ENCODE measurements around the gene HABP2.

Gene HABP2

DNA sequence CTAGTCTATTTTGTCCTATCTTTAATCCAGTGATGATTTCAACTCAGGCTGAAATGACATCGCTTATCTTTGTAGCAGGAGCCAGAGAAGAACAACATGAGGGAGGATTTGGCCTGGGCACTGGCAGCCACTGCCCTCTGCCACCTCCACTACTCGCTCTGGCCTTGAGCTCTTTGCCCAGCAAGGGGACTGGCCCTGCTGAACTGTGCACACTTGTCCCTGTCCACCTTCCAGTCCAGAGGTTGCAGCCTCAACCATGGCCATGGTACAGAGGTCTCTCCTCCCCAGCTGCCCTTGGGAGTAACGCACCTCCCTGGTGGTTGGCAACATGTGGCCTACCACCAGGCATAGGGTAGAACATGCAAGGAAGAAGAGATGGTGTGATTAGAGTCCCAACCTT is 8.4 kb downstream of the HABP2 start (continued):
- no peak for TF ChIP-seq ZNF664 (tag by site-specific recombination; IDR thresholded peaks at IDR 0.05)

DNA sequence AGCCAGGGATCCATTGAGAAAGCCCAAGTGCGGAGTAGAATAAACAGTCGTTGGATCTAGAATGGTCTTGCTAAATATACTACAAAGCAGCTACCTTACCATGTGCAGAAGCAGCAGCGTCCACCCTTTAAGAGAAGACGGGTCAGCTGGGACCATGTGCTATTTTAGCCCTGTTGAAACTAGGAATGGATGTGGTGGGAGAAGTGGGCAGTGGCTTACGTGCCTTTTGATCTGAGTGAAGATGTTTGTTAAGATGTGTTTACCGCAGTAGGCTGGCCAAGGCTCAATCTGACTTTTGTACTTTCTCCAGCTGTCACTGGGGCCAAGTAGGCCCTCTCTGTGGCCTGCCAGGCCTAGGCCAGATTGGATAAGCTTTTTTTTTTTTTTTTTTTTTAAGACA is 9.2 kb downstream of the HABP2 start:
- H3K27ac ChIP-seq (ENCODE audit: extremely low read depth, low read depth, low read length): no peak overlapping the region
- ChIA-PET POLR2A (interaction anchor here (0.5 to 0.7 kb wide), 4 partner anchors 11 to 396 kb away, joined by 3 to 7 read pairs (median 4); no protein-coding TSS in a partner anchor), CTCF (interaction anchor here (0.7 to 2.4 kb wide), 9 partner anchors 9 to 570 kb away, joined by 3 to 11 read pairs (median 5); partner anchors contain the start of gene HABP2)
- H3K4me1 ChIP-seq (ENCODE audit: control insufficient read depth, insufficient read depth, low read length): peaks cover 2% of the 10 kb centered on the region; the same call in 1 of the 2 replicates
- no peaks in the 10 kb centered on the region for H3K36me3 ChIP-seq (ENCODE audit: control insufficient read depth in 2 of 2, insufficient read depth in 1 of 2, low read length in 2 of 2)
- TF ChIP-seq ZSCAN4 (tag by site-specific recombination; IDR thresholded peaks at IDR 0.05): no peak
- TF ChIP-seq ZNF560 (tag by site-specific recombination; IDR thresholded peaks at IDR 0.05; ENCODE audit: borderline replicate concordance): no peak
- TF ChIP-seq KLF10 (tag by site-specific recombination; IDR thresholded peaks at IDR 0.05): no peak
- TF ChIP-seq ZSCAN30 (tag by site-specific recombination; IDR thresholded peaks at IDR 0.05): no peak
- no peaks in the 10 kb centered on the region for H3K9me3 ChIP-seq (ENCODE audit: control insufficient read depth, insufficient read depth, low read depth, low read length)
- no peak overlapping the region for H3K4me3 ChIP-seq (ENCODE audit: low read depth, low read length)

DNA sequence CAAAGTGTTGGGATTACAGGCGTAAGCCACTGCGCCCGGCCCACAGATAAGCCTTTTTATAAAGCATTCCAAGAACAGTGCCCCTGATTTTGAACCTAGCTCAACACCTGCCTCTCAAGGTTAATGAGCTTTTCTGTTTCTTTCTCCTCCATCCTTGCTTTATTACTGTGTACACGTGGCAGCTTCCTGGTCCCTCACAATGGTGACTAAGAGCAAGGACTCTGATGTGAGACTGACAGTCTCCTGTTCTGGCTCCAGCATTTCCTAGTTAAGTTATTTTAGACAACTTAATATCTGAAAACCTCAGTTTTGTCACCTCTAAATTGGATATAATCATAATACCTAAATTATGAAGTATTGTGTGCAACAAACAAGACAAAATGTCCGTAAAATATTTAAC is 9.9 kb downstream of the HABP2 start:
- ChIA-PET POLR2A (interaction anchor here (0.5 to 0.7 kb wide), 3 partner anchors 10 to 397 kb away, joined by 3 to 5 read pairs (median 4); no protein-coding TSS in a partner anchor), CTCF (interaction anchor here (0.5 to 2.4 kb wide), 23 partner anchors 9 to 1378 kb away, joined by 3 to 12 read pairs (median 4); partner anchors contain the start of gene HABP2)
- Histone ChIP-seq H3K4me1 (ENCODE audit: control insufficient read depth, insufficient read depth, low read length) (peaks cover 2% of the 10 kb centered on the region; the same call in 1 of the 2 replicates), H3K27ac (ENCODE audit: extremely low read depth, low read depth, low read length) (no peak overlapping the region), H3K4me3 (ENCODE audit: low read depth, low read length) (no peak overlapping the region), H3K36me3 (ENCODE audit: control insufficient read depth in 2 of 2, insufficient read depth in 1 of 2, low read length in 2 of 2) (no peaks in the 10 kb centered on the region), H3K9me3 (ENCODE audit: control insufficient read depth, insufficient read depth, low read depth, low read length) (no peaks in the 10 kb centered on the region)
- TF ChIP-seq ZNF391 (tag by site-specific recombination; IDR thresholded peaks at IDR 0.05; ENCODE audit: borderline replicate concordance, low read depth) (no peak), ZFP41 (tag by site-specific recombination; IDR thresholded peaks at IDR 0.05; ENCODE audit: borderline replicate concordance) (no peak), ZNF514 (tag by site-specific recombination; IDR thresholded peaks at IDR 0.05) (no peak), ZNF571 (tag by site-specific recombination; IDR thresholded peaks at IDR 0.05) (no peak), MYNN (tag by site-specific recombination; IDR thresholded peaks at IDR 0.05; ENCODE audit: borderline replicate concordance) (no peak), ZNF10 (tag by site-specific recombination; IDR thresholded peaks at IDR 0.05) (no peak), SP3 (tag by site-specific recombination; IDR thresholded peaks at IDR 0.05) (no peak), ZNF394 (tag by site-specific recombination; IDR thresholded peaks at IDR 0.05; ENCODE audit: borderline replicate concordance) (no peak), ZNF548 (tag by site-specific recombination; IDR thresholded peaks at IDR 0.05) (no peak), ZBTB6 (tag by site-specific recombination; IDR thresholded peaks at IDR 0.05) (no peak)
- TF ChIP-seq, protein P1, sequence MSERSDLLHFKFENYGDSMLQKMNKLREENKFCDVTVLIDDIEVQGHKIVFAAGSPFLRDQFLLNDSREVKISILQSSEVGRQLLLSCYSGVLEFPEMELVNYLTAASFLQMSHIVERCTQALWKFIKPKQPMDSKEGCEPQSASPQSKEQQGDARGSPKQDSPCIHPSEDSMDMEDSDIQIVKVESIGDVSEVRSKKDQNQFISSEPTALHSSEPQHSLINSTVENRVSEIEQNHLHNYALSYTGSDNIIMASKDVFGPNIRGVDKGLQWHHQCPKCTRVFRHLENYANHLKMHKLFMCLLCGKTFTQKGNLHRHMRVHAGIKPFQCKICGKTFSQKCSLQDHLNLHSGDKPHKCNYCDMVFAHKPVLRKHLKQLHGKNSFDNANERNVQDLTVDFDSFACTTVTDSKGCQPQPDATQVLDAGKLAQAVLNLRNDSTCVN (tag by site-specific recombination; optimal IDR thresholded peaks at IDR 0.05): no peak
- TF ChIP-seq, protein P2, sequence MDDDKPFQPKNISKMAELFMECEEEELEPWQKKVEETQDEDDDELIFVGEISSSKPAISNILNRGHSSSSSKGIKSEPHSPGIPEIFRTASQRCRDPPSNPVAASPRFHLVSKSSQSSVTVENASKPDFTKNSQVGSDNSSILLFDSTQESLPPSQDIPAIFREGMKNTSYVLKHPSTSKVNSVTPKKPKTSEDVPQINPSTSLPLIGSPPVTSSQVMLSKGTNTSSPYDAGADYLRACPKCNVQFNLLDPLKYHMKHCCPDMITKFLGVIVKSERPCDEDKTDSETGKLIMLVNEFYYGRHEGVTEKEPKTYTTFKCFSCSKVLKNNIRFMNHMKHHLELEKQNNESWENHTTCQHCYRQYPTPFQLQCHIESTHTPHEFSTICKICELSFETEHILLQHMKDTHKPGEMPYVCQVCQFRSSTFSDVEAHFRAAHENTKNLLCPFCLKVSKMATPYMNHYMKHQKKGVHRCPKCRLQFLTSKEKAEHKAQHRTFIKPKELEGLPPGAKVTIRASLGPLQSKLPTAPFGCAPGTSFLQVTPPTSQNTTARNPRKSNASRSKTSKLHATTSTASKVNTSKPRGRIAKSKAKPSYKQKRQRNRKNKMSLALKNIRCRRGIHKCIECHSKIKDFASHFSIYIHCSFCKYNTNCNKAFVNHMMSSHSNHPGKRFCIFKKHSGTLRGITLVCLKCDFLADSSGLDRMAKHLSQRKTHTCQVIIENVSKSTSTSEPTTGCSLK (tag by site-specific recombination; IDR thresholded peaks at IDR 0.05): no peak
- TF ChIP-seq, protein P3, sequence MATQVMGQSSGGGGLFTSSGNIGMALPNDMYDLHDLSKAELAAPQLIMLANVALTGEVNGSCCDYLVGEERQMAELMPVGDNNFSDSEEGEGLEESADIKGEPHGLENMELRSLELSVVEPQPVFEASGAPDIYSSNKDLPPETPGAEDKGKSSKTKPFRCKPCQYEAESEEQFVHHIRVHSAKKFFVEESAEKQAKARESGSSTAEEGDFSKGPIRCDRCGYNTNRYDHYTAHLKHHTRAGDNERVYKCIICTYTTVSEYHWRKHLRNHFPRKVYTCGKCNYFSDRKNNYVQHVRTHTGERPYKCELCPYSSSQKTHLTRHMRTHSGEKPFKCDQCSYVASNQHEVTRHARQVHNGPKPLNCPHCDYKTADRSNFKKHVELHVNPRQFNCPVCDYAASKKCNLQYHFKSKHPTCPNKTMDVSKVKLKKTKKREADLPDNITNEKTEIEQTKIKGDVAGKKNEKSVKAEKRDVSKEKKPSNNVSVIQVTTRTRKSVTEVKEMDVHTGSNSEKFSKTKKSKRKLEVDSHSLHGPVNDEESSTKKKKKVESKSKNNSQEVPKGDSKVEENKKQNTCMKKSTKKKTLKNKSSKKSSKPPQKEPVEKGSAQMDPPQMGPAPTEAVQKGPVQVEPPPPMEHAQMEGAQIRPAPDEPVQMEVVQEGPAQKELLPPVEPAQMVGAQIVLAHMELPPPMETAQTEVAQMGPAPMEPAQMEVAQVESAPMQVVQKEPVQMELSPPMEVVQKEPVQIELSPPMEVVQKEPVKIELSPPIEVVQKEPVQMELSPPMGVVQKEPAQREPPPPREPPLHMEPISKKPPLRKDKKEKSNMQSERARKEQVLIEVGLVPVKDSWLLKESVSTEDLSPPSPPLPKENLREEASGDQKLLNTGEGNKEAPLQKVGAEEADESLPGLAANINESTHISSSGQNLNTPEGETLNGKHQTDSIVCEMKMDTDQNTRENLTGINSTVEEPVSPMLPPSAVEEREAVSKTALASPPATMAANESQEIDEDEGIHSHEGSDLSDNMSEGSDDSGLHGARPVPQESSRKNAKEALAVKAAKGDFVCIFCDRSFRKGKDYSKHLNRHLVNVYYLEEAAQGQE (tag by site-specific recombination; IDR thresholded peaks at IDR 0.05): no peak

Measured in HEK293 (cell line).